ENCODE results near the gene ATP6V1C2. TPM values are rescaled to one million over a fixed set of nuclear protein-coding genes. Genes with fewer than 3 reads are reported as not detected.

ATP6V1C2 gene
- total and polyA plus RNA-seq, 4 donors = 0.55 to 2.5 (median 1.0) TPM

DNA sequence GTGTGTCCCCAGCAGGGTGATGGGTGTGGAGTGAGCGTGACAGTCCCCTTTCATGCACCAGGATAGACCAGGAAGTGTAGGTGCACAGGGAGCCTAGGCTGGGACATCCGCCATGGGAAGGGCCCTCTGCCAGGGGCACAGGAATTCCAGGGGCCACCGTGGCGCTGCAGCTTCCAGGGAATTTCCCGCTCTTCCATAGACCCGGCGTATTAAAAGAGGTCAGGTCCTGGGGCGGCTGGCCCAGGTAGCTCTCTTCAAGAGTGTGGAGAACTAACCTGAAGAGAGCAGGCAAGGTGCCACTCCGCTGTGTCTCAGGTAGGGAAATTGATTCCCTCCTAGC, 42.0 kb downstream of the ATP6V1C2 start:
- Histone ChIP-seq H3K4me1 (ENCODE audit: control insufficient read depth in 5 of 5, insufficient read depth in 5 of 5, low read length in 5 of 5) (peaks cover 0 to 4% (median 0%) of the 10 kb centered on the region in 5 donors), H3K27ac (ENCODE audit: low read depth in 1 of 2, low read length in 1 of 2) (no peak overlapping the region), H3K36me3 (ENCODE audit: control insufficient read depth in 4 of 4, insufficient read depth in 4 of 4, low read length in 4 of 4) (no peaks in the 10 kb centered on the region), H3K9ac (ENCODE audit: insufficient read depth in 1 of 2, low read length in 2 of 2) (no peak overlapping the region), H3K27me3 (ENCODE audit: control insufficient read depth in 3 of 3, insufficient read depth in 3 of 3, low read length in 2 of 3) (peaks cover 0 to 3% (median 0%) of the 10 kb centered on the region in 3 donors), H3K9me3 (ENCODE audit: control insufficient read depth in 4 of 4, insufficient read depth in 3 of 4, low read length in 3 of 4) (no peaks in the 10 kb centered on the region), H3K4me3 (no peak overlapping the region)
- DNase-seq = no peak
- no peak for ATAC-seq (ENCODE audit: insufficient read depth, low FRiP score)
- no peak for TF ChIP-seq CTCF (IDR thresholded peaks at IDR 0.05; ENCODE audit: control extremely low read depth, extremely low read depth)
- WGBS, 2 donors = 74 to 87% methylated on average over 9 of the region's 9 CpGs

- no peak for TF ChIP-seq CTCF (IDR thresholded peaks at IDR 0.05; ENCODE audit: control extremely low read depth, extremely low read depth)
- Histone ChIP-seq H3K36me3 (ENCODE audit: control insufficient read depth in 4 of 4, insufficient read depth in 4 of 4, low read length in 4 of 4) (no peaks in the 10 kb centered on the region), H3K9me3 (ENCODE audit: control insufficient read depth in 4 of 4, insufficient read depth in 3 of 4, low read length in 3 of 4) (no peaks in the 10 kb centered on the region), H3K4me1 (ENCODE audit: control insufficient read depth in 5 of 5, insufficient read depth in 5 of 5, low read length in 5 of 5) (peaks cover 0 to 4% (median 0%) of the 10 kb centered on the region in 5 donors), H3K4me3 (no peak overlapping the region), H3K9ac (ENCODE audit: insufficient read depth in 1 of 2, low read length in 2 of 2) (no peak overlapping the region), H3K27me3 (ENCODE audit: control insufficient read depth in 3 of 3, insufficient read depth in 3 of 3, low read length in 2 of 3) (peaks cover 0 to 3% (median 0%) of the 10 kb centered on the region in 3 donors), H3K27ac (ENCODE audit: low read depth in 1 of 2, low read length in 1 of 2) (no peak overlapping the region)
- no peak for ATAC-seq (ENCODE audit: insufficient read depth, low FRiP score)
- WGBS, 2 donors = 88 to 89% methylated on average over 18 of the region's 18 CpGs
- no peak for DNase-seq
These were observed 42.8 kb downstream of the ATP6V1C2 start for GRCh38 chr2:10764096-10764785.

- ATAC-seq (ENCODE audit: insufficient read depth, low FRiP score) = no peak
- Histone ChIP-seq H3K27me3 (ENCODE audit: control insufficient read depth in 3 of 3, insufficient read depth in 3 of 3, low read length in 2 of 3) (peaks cover 0 to 3% (median 0%) of the 10 kb centered on the region in 3 donors), H3K4me1 (ENCODE audit: control insufficient read depth in 5 of 5, insufficient read depth in 5 of 5, low read length in 5 of 5) (peaks cover 0 to 4% (median 0%) of the 10 kb centered on the region in 5 donors), H3K9ac (ENCODE audit: insufficient read depth in 1 of 2, low read length in 2 of 2) (no peak overlapping the region), H3K36me3 (ENCODE audit: control insufficient read depth in 4 of 4, insufficient read depth in 4 of 4, low read length in 4 of 4) (no peaks in the 10 kb centered on the region), H3K9me3 (ENCODE audit: control insufficient read depth in 4 of 4, insufficient read depth in 3 of 4, low read length in 3 of 4) (no peaks in the 10 kb centered on the region), H3K27ac (ENCODE audit: low read depth in 1 of 2, low read length in 1 of 2) (no peak overlapping the region), H3K4me3 (no peak overlapping the region)
- 71 to 75% methylated on average over 4 of the region's 4 CpGs for WGBS, 2 donors
- no peak for DNase-seq
- no peak for TF ChIP-seq CTCF (IDR thresholded peaks at IDR 0.05; ENCODE audit: control extremely low read depth, extremely low read depth)
These were observed 43.5 kb downstream of the ATP6V1C2 start for GRCh38 chr2:10764896-10765295.

DNA sequence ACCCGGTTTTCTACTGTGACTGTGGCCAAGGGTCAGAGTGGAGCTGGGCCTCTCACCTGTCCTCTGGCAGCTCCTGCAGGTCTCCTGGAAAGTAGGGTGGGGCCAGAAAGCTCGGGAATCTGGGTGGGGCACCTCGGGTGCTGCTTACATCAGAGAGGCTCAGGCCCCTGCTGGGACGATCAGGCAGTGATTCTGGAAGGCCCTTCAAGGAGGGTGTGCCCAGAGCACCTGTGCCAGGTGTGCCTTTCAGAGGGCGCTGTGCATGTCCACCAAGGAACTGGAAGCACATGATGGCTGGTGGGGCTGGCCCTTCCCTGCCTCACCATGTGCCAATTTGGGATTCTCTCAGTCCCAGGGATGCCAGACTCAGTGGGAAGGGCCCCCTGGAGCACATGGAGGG, 44.0 kb downstream of the ATP6V1C2 start:
- no peak overlapping the region for H3K4me3 ChIP-seq
- H3K9me3 ChIP-seq (ENCODE audit: control insufficient read depth in 4 of 4, insufficient read depth in 3 of 4, low read length in 3 of 4) = no peaks in the 10 kb centered on the region
- H3K36me3 ChIP-seq (ENCODE audit: control insufficient read depth in 4 of 4, insufficient read depth in 4 of 4, low read length in 4 of 4) = no peaks in the 10 kb centered on the region
- no peak for TF ChIP-seq CTCF (IDR thresholded peaks at IDR 0.05; ENCODE audit: control extremely low read depth, extremely low read depth)
- WGBS, 2 donors = 54 to 65% methylated on average over 5 of the region's 5 CpGs
- H3K27me3 ChIP-seq (ENCODE audit: control insufficient read depth in 3 of 3, insufficient read depth in 3 of 3, low read length in 2 of 3) = peaks cover 0 to 3% (median 0%) of the 10 kb centered on the region in 3 donors
- H3K9ac ChIP-seq (ENCODE audit: insufficient read depth in 1 of 2, low read length in 2 of 2) = no peak overlapping the region
- ATAC-seq (ENCODE audit: insufficient read depth, low FRiP score) (no peak), DNase-seq (no peak)
- peaks cover 0 to 4% (median 0%) of the 10 kb centered on the region in 5 donors for H3K4me1 ChIP-seq (ENCODE audit: control insufficient read depth in 5 of 5, insufficient read depth in 5 of 5, low read length in 5 of 5)
- no peak overlapping the region for H3K27ac ChIP-seq (ENCODE audit: low read depth in 1 of 2, low read length in 1 of 2)
